ENCODE data around the gene ZNF678.

The ZNF678 gene

GRCh38 chr1:227563324-227564201 lies at the start of gene ZNF678:
Gene ZNF678 (plus strand): TSS chr1:227563556. CDS start chr1:227650992, 87,436 bp downstream.
- TF ChIP-seq CSRNP3 (CRISPR knock-in tag; IDR thresholded peaks at IDR 0.05) (no peak), TCF4 (CRISPR knock-in tag; IDR thresholded peaks at IDR 0.05; ENCODE audit: borderline replicate concordance) (peak; percentile 27; the same call in 1 of the 2 replicates), ZFP3 (CRISPR knock-in tag; IDR thresholded peaks at IDR 0.05) (peak; percentile 35; the same call in 1 of the 2 replicates), ZNF70 (CRISPR knock-in tag; IDR thresholded peaks at IDR 0.05) (no peak), CREB5 (CRISPR knock-in tag; IDR thresholded peaks at IDR 0.05; ENCODE audit: low read depth) (no peak), SNAI2 (CRISPR knock-in tag; IDR thresholded peaks at IDR 0.05) (no peak), PATZ1 (CRISPR knock-in tag; IDR thresholded peaks at IDR 0.05; ENCODE audit: borderline replicate concordance) (no peak), ZC3H10 (CRISPR knock-in tag; IDR thresholded peaks at IDR 0.05) (no peak), ZFP30 (CRISPR knock-in tag; IDR thresholded peaks at IDR 0.05) (0 out of 2 replicates have a peak, but pooled peaks have one; percentile 55), CSDC2 (CRISPR knock-in tag; IDR thresholded peaks at IDR 0.05) (no peak)
- ATAC-seq, result peak; percentile 97

GRCh38 chr1:227518876-227519275 lies 44.5 kb upstream of the ZNF678 start:
- no peak for ATAC-seq
- no peak for TF ChIP-seq PPARA (CRISPR knock-in tag; IDR thresholded peaks at IDR 0.05; ENCODE audit: borderline replicate concordance)
- no peak for TF ChIP-seq ZNF70 (CRISPR knock-in tag; IDR thresholded peaks at IDR 0.05)
- no peak for TF ChIP-seq SNAI2 (CRISPR knock-in tag; IDR thresholded peaks at IDR 0.05)
- no peak for TF ChIP-seq ZFP30 (CRISPR knock-in tag; IDR thresholded peaks at IDR 0.05)
- TF ChIP-seq CSDC2 (CRISPR knock-in tag; IDR thresholded peaks at IDR 0.05), result no peak
- TF ChIP-seq ISL1 (CRISPR knock-in tag; IDR thresholded peaks at IDR 0.05), result no peak
- TF ChIP-seq TSHZ2 (CRISPR knock-in tag; IDR thresholded peaks at IDR 0.05), result no peak
- no peak for TF ChIP-seq OSR1 (CRISPR knock-in tag; IDR thresholded peaks at IDR 0.05)
- TF ChIP-seq PATZ1 (CRISPR knock-in tag; IDR thresholded peaks at IDR 0.05; ENCODE audit: borderline replicate concordance), result no peak
- no peak for TF ChIP-seq ESRRG (CRISPR knock-in tag; IDR thresholded peaks at IDR 0.05)
- no peak for TF ChIP-seq CSRNP3 (CRISPR knock-in tag; IDR thresholded peaks at IDR 0.05)
- TF ChIP-seq POU6F1 (CRISPR knock-in tag; IDR thresholded peaks at IDR 0.05; ENCODE audit: borderline replicate concordance, low read depth), result no peak
- TF ChIP-seq GLIS3 (CRISPR knock-in tag; IDR thresholded peaks at IDR 0.05), result no peak
- TF ChIP-seq TOX (CRISPR knock-in tag; IDR thresholded peaks at IDR 0.05; ENCODE audit: borderline replicate concordance), result no peak
- TF ChIP-seq ARNTL (CRISPR knock-in tag; IDR thresholded peaks at IDR 0.05; ENCODE audit: borderline replicate concordance, low read depth), result no peak
- no peak for TF ChIP-seq TCF4 (CRISPR knock-in tag; IDR thresholded peaks at IDR 0.05; ENCODE audit: borderline replicate concordance)
- no peak for TF ChIP-seq BACH2 (CRISPR knock-in tag; IDR thresholded peaks at IDR 0.05; ENCODE audit: borderline replicate concordance)
